Liver (tissue), 9 donors: ENCODE data around the gene CD248. TPM values are rescaled to one million over a fixed set of nuclear protein-coding genes. Genes with fewer than 3 reads are reported as not detected.

ENCODE experiments used
- DNase-seq: peaks from one replicate; pipeline ENCODE4 v3.0.0-alpha.2; 2017; ENCODE audit warnings: low spot score
- H3K27ac ChIP-seq, 2 donors: one replicate each; pipeline ENCODE4 v1.7.0; 2013; ENCODE audit warnings: inconsistent platforms in 2 of 2, low read length in 2 of 2, control low read depth in 1 of 2, low read depth in 1 of 2, mild to moderate bottlenecking in 1 of 2
- H3K27me3 ChIP-seq, 4 donors: one replicate each; pipeline versions ENCODE4 v1.6.1 to v1.7.0; 2013; ENCODE audit warnings: low read length in 3 of 4, inconsistent platforms in 1 of 4, mild to moderate bottlenecking in 1 of 4, moderate library complexity in 1 of 4; ENCODE audit not compliant: control insufficient read depth in 4 of 4, insufficient read depth in 4 of 4
- H3K36me3 ChIP-seq, 4 donors: one replicate each; pipeline versions ENCODE4 v1.6.1 to v1.7.0; 2013; ENCODE audit warnings: low read length in 3 of 4, mild to moderate bottlenecking in 3 of 4, low read depth in 1 of 4, moderate library complexity in 1 of 4; ENCODE audit not compliant: control insufficient read depth in 4 of 4, insufficient read depth in 3 of 4
- H3K4me1 ChIP-seq, 4 donors: one replicate each; pipeline versions ENCODE4 v1.6.1 to v1.7.0; 2013; ENCODE audit warnings: low read length in 3 of 4, mild to moderate bottlenecking in 3 of 4, moderate library complexity in 1 of 4; ENCODE audit not compliant: control insufficient read depth in 4 of 4, insufficient read depth in 4 of 4
- H3K4me3 ChIP-seq, 3 donors: one replicate each; pipeline versions ENCODE4 v1.6.1 to v1.7.0; 2013; ENCODE audit warnings: low read length in 3 of 3, control low read depth in 1 of 3, low read depth in 1 of 3, mild to moderate bottlenecking in 1 of 3
- H3K9ac ChIP-seq, 2 donors: one replicate each; pipeline ENCODE4 v1.7.0; 2013; ENCODE audit warnings: low read length in 2 of 2, mild to moderate bottlenecking in 2 of 2, moderate library complexity in 2 of 2, control low read depth in 1 of 2, low read depth in 1 of 2
- H3K9me3 ChIP-seq, 4 donors: one replicate each; pipeline versions ENCODE4 v1.6.1 to v1.7.0; 2013; ENCODE audit warnings: low read length in 3 of 4; ENCODE audit not compliant: control insufficient read depth in 4 of 4
- ATF3 ChIP-seq: IDR thresholded peaks from 2 replicates; pipeline ENCODE4 v1.6.1; 2016; ENCODE audit warnings: antibody characterized with exemption
- EGR1 ChIP-seq, 2 donors: IDR thresholded peaks; 2 replicates each; pipeline ENCODE4 v1.6.1; 2016 to 2018; ENCODE audit warnings: antibody characterized with exemption in 2 of 2, low read depth in 2 of 2
- FOXA1 ChIP-seq: IDR thresholded peaks from 2 replicates; pipeline ENCODE4 v1.6.1; 2016; ENCODE audit warnings: antibody characterized with exemption
- FOXA2 ChIP-seq: IDR thresholded peaks from 2 replicates; pipeline ENCODE4 v1.6.1; 2016; ENCODE audit warnings: antibody characterized with exemption
- GABPA ChIP-seq, 2 donors: IDR thresholded peaks in 1 of 2; conservative IDR thresholded peaks in 1 of 2; 2 replicates each; pipeline ENCODE4 v1.6.1; 2016; ENCODE audit warnings: antibody characterized with exemption in 2 of 2, mild to moderate bottlenecking in 1 of 2, moderate library complexity in 1 of 2
- HNF4A ChIP-seq, 2 donors: conservative IDR thresholded peaks; 2 replicates each; pipeline ENCODE4 v1.6.1; 2016; ENCODE audit warnings: antibody characterized with exemption in 2 of 2, mild to moderate bottlenecking in 2 of 2
- HNF4G ChIP-seq: IDR thresholded peaks from 2 replicates; pipeline ENCODE4 v1.6.1; 2016; ENCODE audit warnings: antibody characterized with exemption
- JUND ChIP-seq, 2 donors: IDR thresholded peaks; 2 replicates each; pipeline ENCODE4 v1.6.1; 2016; ENCODE audit warnings: antibody characterized with exemption in 2 of 2
- MAX ChIP-seq: IDR thresholded peaks from 2 replicates; pipeline ENCODE4 v1.6.1; 2016; ENCODE audit warnings: antibody characterized with exemption
- NR2F2 ChIP-seq: IDR thresholded peaks from 2 replicates; pipeline ENCODE4 v1.6.1; 2016; ENCODE audit warnings: antibody characterized with exemption
- RAD21 ChIP-seq, 2 donors: IDR thresholded peaks; 2 replicates each; pipeline ENCODE4 v1.6.1; 2016; ENCODE audit warnings: antibody characterized with exemption in 2 of 2, mild to moderate bottlenecking in 2 of 2
- REST ChIP-seq: IDR thresholded peaks from 2 replicates; pipeline ENCODE4 v1.6.1; 2016; ENCODE audit warnings: antibody characterized with exemption, mild to moderate bottlenecking
- RXRA ChIP-seq, 2 donors: IDR thresholded peaks; 2 replicates each; pipeline ENCODE4 v1.6.1; 2017 to 2018; ENCODE audit warnings: antibody characterized with exemption in 2 of 2, mild to moderate bottlenecking in 1 of 2
- SP1 ChIP-seq: IDR thresholded peaks from 2 replicates; pipeline ENCODE4 v1.6.1; 2018; ENCODE audit warnings: antibody characterized with exemption, mild to moderate bottlenecking
- TAF1 ChIP-seq: conservative IDR thresholded peaks from 2 replicates; pipeline ENCODE4 v1.6.1; 2016; ENCODE audit warnings: antibody characterized with exemption, mild to moderate bottlenecking
- YY1 ChIP-seq: IDR thresholded peaks from 2 replicates; pipeline ENCODE4 v1.6.1; 2016; ENCODE audit warnings: antibody characterized with exemption, mild to moderate bottlenecking
- ZBTB33 ChIP-seq: IDR thresholded peaks from 2 replicates; pipeline ENCODE4 v1.6.1; 2016; ENCODE audit warnings: antibody characterized with exemption
- WGBS: extraction: QIAGEN DNeasy Blood & Tissue Kit; methylation state at CpG from one replicate; pipeline ENCODE4 v1.1.7; 2013; 5-methylcytosine and 5-hydroxymethylcytosine counted together
- polyA plus RNA-seq, 2 donors: library from polyadenylated mRNA; stranded (reverse) in 1 of 2; unstranded in 1 of 2; fragments of 200-250 nt in 1 of 2; fragments of >200 nt in 1 of 2; fragmentation: Nextera tagmentation in 1 of 2; extraction: Ambion mirVana in 1 of 2; gene quantifications; one replicate each; pipeline versions ENCODE4 v1.2.1 to v1.2.3, GENCODE V29; 2013 to 2015
- total RNA-seq, 2 donors: library from RNA; depleted of rRNA; stranded (reverse); fragments of >200 nt; gene quantifications; one replicate each; pipeline ENCODE4 v1.2.3, GENCODE V29; 2014
- TF ChIP-seq, protein P1 (sequence below): fragments of 150-350 bp; IDR thresholded peaks from 2 replicates; pipeline ENCODE4 v1.5.1; 2017; ENCODE audit warnings: improper control_type of control experiment, low read depth, low read length; ENCODE audit not compliant: missing input control
- donor health status: healthy.
- donor health status: healthy.
- donor health status: healthy.
- donor health status: healthy.
- donor health status: healthy.

The CD248 gene
- total and polyA plus RNA-seq, 4 donors: 0.64 to 3.0 (median 1.2) TPM

DNA sequence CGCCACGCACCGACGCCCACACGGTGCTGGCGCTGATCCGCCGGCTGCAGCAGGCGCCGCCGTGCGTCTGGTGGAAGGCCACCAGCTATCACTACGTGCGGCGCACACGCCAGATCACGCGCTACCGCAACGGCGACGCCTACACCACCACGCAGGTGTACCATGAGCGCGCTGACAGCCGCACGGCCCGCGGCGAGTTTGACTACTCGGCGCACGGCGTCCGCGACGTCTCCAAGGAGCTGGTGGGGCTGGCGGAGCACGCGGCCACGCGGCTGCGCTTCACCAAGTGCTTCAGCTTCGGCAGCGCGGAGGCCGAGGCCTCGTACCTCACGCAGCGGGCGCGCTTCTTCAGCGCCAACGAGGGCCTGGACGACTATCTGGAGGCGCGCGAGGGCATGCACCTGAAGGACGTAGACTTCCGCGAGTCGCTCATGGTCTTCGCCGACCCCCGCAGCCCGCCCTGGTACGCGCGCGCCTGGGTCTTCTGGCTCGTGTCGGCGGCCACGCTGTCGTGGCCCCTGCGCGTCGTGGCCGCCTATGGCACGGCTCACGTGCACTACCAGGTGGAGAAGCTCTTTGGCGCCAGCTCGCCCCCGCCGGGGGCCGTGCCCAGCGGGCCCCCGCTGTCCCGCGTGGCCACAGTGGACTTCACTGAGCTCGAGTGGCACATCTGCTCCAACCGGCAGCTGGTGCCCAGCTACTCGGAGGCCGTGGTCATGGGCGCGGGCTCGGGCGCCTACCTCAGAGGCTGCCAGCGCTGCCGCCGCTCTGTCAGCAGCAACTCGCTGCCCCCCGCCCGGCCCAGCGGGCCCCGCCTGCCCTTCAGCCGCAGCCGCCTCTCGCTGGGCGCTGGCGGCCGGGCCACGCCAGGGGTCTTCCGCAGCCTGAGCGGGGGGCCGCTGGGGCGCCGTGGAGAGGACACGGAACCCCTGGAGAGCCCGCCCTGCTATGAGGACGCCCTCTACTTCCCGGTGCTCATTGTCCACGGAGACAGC, 21.9 kb downstream of the CD248 start (continued):
- TF ChIP-seq TAF1 (no peak), RAD21 (IDR thresholded peaks at IDR 0.05) (no peak), HNF4G (no peak), JUND (IDR thresholded peaks at IDR 0.05) (no peak), RXRA (IDR thresholded peaks at IDR 0.05) (no peak), GABPA (IDR thresholded peaks at IDR 0.05 in 1 of 2, conservative IDR thresholded peaks at IDR 0.05 in 1 of 2) (no peak)
- TF ChIP-seq, protein P1, sequence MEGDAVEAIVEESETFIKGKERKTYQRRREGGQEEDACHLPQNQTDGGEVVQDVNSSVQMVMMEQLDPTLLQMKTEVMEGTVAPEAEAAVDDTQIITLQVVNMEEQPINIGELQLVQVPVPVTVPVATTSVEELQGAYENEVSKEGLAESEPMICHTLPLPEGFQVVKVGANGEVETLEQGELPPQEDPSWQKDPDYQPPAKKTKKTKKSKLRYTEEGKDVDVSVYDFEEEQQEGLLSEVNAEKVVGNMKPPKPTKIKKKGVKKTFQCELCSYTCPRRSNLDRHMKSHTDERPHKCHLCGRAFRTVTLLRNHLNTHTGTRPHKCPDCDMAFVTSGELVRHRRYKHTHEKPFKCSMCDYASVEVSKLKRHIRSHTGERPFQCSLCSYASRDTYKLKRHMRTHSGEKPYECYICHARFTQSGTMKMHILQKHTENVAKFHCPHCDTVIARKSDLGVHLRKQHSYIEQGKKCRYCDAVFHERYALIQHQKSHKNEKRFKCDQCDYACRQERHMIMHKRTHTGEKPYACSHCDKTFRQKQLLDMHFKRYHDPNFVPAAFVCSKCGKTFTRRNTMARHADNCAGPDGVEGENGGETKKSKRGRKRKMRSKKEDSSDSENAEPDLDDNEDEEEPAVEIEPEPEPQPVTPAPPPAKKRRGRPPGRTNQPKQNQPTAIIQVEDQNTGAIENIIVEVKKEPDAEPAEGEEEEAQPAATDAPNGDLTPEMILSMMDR: no peak

GRCh38 chr11:66293777-66294625, 22.8 kb downstream of the CD248 start:
- Histone ChIP-seq H3K9ac (no peak overlapping the region), H3K27me3 (peaks cover 0 to 5% (median 0%) of the 10 kb centered on the region in 4 donors), H3K4me3 (no peak overlapping the region), H3K36me3 (no peaks in the 10 kb centered on the region), H3K27ac (no peak overlapping the region), H3K9me3 (no peaks in the 10 kb centered on the region), H3K4me1 (peaks cover 9 to 18% (median 11%) of the 10 kb centered on the region in 4 donors)
- no peak for TF ChIP-seq RXRA (IDR thresholded peaks at IDR 0.05)
- no peak for TF ChIP-seq JUND (IDR thresholded peaks at IDR 0.05)
- TF ChIP-seq EGR1 (IDR thresholded peaks at IDR 0.05; ENCODE audit: low read depth in 2 of 2): no peak
- TF ChIP-seq GABPA (IDR thresholded peaks at IDR 0.05 in 1 of 2, conservative IDR thresholded peaks at IDR 0.05 in 1 of 2): no peak
- no peak for TF ChIP-seq NR2F2
- no peak for TF ChIP-seq YY1
- no peak for TF ChIP-seq HNF4A (conservative IDR thresholded peaks at IDR 0.05)
- TF ChIP-seq MAX: no peak
- TF ChIP-seq, protein P1: no peak
- TF ChIP-seq ZBTB33: no peak
- no peak for TF ChIP-seq RAD21 (IDR thresholded peaks at IDR 0.05)
- no peak for TF ChIP-seq TAF1
- no peak for TF ChIP-seq FOXA1
- no peak for TF ChIP-seq HNF4G
- no peak for TF ChIP-seq ATF3
- no peak for TF ChIP-seq REST
- TF ChIP-seq FOXA2: no peak
- no peak for TF ChIP-seq SP1
- no peak for DNase-seq
- 81% methylated on average over 30 of the region's 30 CpGs for WGBS
